Ishikawa (cell line): ENCODE measurements around the gene RAI1.

Experiments used
- EGR1 ChIP-seq: IDR thresholded peaks from 2 replicates; pipeline ENCODE4 v1.6.1; 2012
- EP300 ChIP-seq: IDR thresholded peaks from 2 replicates; pipeline ENCODE4 v1.6.1; 2012; ENCODE audit warnings: borderline replicate concordance
- FOXM1 ChIP-seq: IDR thresholded peaks from 2 replicates; pipeline ENCODE4 v1.6.1; 2012; ENCODE audit warnings: low read depth, borderline replicate concordance
- RAD21 ChIP-seq: IDR thresholded peaks from 2 replicates; pipeline ENCODE4 v1.6.1; 2012; ENCODE audit warnings: low read depth
- TAF1 ChIP-seq: IDR thresholded peaks from 2 replicates; pipeline ENCODE4 v1.6.1; 2012; ENCODE audit warnings: low read depth, mild to moderate bottlenecking
- ZBTB7A ChIP-seq: IDR thresholded peaks from 2 replicates; pipeline ENCODE4 v1.6.1; 2012; ENCODE audit warnings: low read depth

GRCh38 chr17:17714261-17714866, 33.1 kb downstream of the RAI1 start:
- TF ChIP-seq EP300 = no peak
- no peak for TF ChIP-seq TAF1
- no peak for TF ChIP-seq EGR1
- TF ChIP-seq ZBTB7A = no peak
- TF ChIP-seq RAD21 = no peak
- TF ChIP-seq FOXM1 = no peak
